Ishikawa (cell line): Measurements from ENCODE around the gene URB2.

Experiments used
- RAD21 ChIP-seq: IDR thresholded peaks from 2 replicates; pipeline ENCODE4 v1.6.1; 2012; ENCODE audit warnings: low read depth
- TEAD4 ChIP-seq: IDR thresholded peaks from 2 replicates; pipeline ENCODE4 v1.6.1; 2012
- TF ChIP-seq, protein P1 (sequence below): IDR thresholded peaks from 2 replicates; pipeline ENCODE4 v1.6.1; 2012; ENCODE audit warnings: low read depth, mild to moderate bottlenecking

DNA sequence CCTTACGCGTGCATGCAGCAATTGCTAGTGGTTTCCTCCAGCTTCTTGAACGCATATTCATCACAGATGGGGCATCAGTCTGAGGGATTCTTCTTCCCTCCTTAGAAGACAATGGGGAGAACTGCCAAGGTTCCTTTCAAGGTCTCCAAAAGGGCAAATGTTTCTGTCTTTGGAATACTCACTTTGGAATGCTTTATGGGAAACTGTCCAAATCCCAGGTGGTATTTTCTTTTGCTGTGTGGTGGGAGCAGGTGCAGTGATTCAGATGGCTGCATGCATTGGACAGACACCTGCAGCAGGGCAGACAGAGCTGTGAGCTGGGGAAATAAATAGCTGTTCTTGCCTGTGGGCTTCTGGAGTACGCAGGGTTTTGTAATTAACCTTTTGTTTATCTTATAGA is 40.5 kb downstream of the URB2 start:
- TF ChIP-seq, protein P1, sequence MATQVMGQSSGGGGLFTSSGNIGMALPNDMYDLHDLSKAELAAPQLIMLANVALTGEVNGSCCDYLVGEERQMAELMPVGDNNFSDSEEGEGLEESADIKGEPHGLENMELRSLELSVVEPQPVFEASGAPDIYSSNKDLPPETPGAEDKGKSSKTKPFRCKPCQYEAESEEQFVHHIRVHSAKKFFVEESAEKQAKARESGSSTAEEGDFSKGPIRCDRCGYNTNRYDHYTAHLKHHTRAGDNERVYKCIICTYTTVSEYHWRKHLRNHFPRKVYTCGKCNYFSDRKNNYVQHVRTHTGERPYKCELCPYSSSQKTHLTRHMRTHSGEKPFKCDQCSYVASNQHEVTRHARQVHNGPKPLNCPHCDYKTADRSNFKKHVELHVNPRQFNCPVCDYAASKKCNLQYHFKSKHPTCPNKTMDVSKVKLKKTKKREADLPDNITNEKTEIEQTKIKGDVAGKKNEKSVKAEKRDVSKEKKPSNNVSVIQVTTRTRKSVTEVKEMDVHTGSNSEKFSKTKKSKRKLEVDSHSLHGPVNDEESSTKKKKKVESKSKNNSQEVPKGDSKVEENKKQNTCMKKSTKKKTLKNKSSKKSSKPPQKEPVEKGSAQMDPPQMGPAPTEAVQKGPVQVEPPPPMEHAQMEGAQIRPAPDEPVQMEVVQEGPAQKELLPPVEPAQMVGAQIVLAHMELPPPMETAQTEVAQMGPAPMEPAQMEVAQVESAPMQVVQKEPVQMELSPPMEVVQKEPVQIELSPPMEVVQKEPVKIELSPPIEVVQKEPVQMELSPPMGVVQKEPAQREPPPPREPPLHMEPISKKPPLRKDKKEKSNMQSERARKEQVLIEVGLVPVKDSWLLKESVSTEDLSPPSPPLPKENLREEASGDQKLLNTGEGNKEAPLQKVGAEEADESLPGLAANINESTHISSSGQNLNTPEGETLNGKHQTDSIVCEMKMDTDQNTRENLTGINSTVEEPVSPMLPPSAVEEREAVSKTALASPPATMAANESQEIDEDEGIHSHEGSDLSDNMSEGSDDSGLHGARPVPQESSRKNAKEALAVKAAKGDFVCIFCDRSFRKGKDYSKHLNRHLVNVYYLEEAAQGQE: no peak
- TF ChIP-seq RAD21 (no peak), TEAD4 (no peak)
